Tibial nerve (tissue), 4 donors: ENCODE measurements around the gene TOMM6.

Source experiments
- CTCF ChIP-seq, 5 experiments: fragments of 200-600 bp in 3 of 5; fragments of 450-650 bp in 2 of 5; sonication (generic) in 3 of 5; IDR thresholded peaks; one replicate each; pipeline ENCODE4 v1.5.1; 2016 to 2019; ENCODE audit warnings: antibody characterized with exemption in 5 of 5, mild to moderate bottlenecking in 3 of 5, moderate library complexity in 2 of 5
- EP300 ChIP-seq, 2 donors: sonication (generic); formaldehyde crosslinking; IDR thresholded peaks; one replicate each; pipeline ENCODE4 v1.6.1; 2017; ENCODE audit warnings: antibody characterized with exemption in 2 of 2, mild to moderate bottlenecking in 1 of 2
- POLR2A ChIP-seq, 2 donors: fragments of 450-650 bp; IDR thresholded peaks; one replicate each; pipeline ENCODE4 v1.6.1; 2017; ENCODE audit warnings: antibody characterized with exemption in 2 of 2, mild to moderate bottlenecking in 2 of 2, moderate library complexity in 2 of 2

- TF ChIP-seq CTCF (IDR thresholded peaks at IDR 0.05) (no peak), POLR2A (IDR thresholded peaks at IDR 0.05) (no peak), EP300 (IDR thresholded peaks at IDR 0.05) (no peak)
Observed at GRCh38 chr6:41748542-41748941, 39.0 kb upstream of the TOMM6 start.
